ENCODE data around the gene ARMC2.

- no peak for TF ChIP-seq POLR2AphosphoS5 (IDR thresholded peaks at IDR 0.05; ENCODE audit: low read depth)
- no peak for TF ChIP-seq CTCF (conservative IDR thresholded peaks at IDR 0.05; ENCODE audit: low read depth in 2 of 2)
- TF ChIP-seq EZH2phosphoT487 (IDR thresholded peaks at IDR 0.05; ENCODE audit: unreplicated experiment) = no peak
- no peak for TF ChIP-seq REST (IDR thresholded peaks at IDR 0.05; ENCODE audit: unreplicated experiment)
- no peak for TF ChIP-seq EZH2 (IDR thresholded peaks at IDR 0.05; ENCODE audit: low read depth, unreplicated experiment)
Observed at GRCh38 chr6:109002882-109003281, 154.7 kb downstream of the ARMC2 start.

All from GM23338 (cell line).